ENCODE data around the gene MRPL44.

GRCh38 chr2:223989206-223989855 is 32.1 kb downstream of the MRPL44 start:
- TF ChIP-seq EZH2 (IDR thresholded peaks at IDR 0.05; ENCODE audit: insufficient read depth, poor library complexity, severe bottlenecking) (no peak), EZH2phosphoT487 (IDR thresholded peaks at IDR 0.05; ENCODE audit: insufficient read depth, low read depth) (no peak)
